Measurements from ENCODE around the gene CCDC7.

DNA sequence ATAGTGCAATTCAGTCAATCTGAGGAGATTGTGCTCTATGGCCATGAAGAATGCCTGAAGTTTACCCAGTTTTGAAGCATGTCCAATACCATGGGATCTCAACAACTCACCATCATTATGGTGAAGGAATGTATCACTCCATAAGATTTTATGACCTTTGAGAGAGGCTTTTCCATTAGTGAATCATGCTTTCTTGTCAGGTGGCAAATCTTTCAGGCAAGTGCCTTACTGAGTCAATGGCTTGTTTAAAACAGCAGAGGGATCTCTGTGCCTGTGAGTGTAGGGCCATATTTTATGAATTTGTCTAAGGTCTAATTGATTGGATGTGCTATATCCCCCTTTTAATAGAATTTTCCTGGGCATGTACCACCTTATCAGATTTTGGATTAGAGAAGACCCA is 131.5 kb downstream of the CCDC7 start:
- TF ChIP-seq CTCF (IDR thresholded peaks at IDR 0.05; ENCODE audit: insufficient read depth, low read length) = no peak
- no peak for TF ChIP-seq GABPA (IDR thresholded peaks at IDR 0.05; ENCODE audit: low read depth)
- no peak for TF ChIP-seq POLR2AphosphoS5 (IDR thresholded peaks at IDR 0.05; ENCODE audit: low read depth)
- TF ChIP-seq, protein P1, sequence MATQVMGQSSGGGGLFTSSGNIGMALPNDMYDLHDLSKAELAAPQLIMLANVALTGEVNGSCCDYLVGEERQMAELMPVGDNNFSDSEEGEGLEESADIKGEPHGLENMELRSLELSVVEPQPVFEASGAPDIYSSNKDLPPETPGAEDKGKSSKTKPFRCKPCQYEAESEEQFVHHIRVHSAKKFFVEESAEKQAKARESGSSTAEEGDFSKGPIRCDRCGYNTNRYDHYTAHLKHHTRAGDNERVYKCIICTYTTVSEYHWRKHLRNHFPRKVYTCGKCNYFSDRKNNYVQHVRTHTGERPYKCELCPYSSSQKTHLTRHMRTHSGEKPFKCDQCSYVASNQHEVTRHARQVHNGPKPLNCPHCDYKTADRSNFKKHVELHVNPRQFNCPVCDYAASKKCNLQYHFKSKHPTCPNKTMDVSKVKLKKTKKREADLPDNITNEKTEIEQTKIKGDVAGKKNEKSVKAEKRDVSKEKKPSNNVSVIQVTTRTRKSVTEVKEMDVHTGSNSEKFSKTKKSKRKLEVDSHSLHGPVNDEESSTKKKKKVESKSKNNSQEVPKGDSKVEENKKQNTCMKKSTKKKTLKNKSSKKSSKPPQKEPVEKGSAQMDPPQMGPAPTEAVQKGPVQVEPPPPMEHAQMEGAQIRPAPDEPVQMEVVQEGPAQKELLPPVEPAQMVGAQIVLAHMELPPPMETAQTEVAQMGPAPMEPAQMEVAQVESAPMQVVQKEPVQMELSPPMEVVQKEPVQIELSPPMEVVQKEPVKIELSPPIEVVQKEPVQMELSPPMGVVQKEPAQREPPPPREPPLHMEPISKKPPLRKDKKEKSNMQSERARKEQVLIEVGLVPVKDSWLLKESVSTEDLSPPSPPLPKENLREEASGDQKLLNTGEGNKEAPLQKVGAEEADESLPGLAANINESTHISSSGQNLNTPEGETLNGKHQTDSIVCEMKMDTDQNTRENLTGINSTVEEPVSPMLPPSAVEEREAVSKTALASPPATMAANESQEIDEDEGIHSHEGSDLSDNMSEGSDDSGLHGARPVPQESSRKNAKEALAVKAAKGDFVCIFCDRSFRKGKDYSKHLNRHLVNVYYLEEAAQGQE (IDR thresholded peaks at IDR 0.05; ENCODE audit: insufficient replicate concordance, low read depth) = no peak
- no peak for TF ChIP-seq SPI1 (IDR thresholded peaks at IDR 0.05; ENCODE audit: borderline replicate concordance, low read depth)
